Measurements from ENCODE around the gene LRR1.

DNA sequence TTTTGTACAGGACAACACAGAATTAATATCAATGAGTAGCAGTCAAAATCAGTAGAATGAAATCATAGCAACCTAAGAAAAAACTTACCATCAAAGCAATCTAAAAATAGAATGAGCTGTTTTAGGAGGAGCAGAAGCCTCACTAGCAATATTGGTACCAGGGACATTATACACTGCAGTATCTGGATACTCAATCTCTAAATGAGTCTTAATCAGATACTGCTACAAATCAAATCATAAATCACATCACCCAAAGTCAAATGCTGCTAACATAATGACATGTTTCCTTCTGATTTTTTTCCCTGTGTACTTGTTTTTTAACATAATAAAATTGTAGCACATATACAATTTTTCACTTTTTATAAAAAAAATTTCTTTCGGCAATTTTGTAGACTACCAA lies 20.6 kb upstream of the LRR1 start:
- TF ChIP-seq, protein P1, sequence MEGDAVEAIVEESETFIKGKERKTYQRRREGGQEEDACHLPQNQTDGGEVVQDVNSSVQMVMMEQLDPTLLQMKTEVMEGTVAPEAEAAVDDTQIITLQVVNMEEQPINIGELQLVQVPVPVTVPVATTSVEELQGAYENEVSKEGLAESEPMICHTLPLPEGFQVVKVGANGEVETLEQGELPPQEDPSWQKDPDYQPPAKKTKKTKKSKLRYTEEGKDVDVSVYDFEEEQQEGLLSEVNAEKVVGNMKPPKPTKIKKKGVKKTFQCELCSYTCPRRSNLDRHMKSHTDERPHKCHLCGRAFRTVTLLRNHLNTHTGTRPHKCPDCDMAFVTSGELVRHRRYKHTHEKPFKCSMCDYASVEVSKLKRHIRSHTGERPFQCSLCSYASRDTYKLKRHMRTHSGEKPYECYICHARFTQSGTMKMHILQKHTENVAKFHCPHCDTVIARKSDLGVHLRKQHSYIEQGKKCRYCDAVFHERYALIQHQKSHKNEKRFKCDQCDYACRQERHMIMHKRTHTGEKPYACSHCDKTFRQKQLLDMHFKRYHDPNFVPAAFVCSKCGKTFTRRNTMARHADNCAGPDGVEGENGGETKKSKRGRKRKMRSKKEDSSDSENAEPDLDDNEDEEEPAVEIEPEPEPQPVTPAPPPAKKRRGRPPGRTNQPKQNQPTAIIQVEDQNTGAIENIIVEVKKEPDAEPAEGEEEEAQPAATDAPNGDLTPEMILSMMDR (IDR thresholded peaks at IDR 0.05): no peak
- TF ChIP-seq POLR2A (IDR thresholded peaks at IDR 0.05): no peak

Data from Peyer's patch (tissue), 4 donors.